GM12878 (cell line): ENCODE data around the gene NCAPD3. TPM values are rescaled to one million over a fixed set of nuclear protein-coding genes. Genes with fewer than 3 reads are reported as not detected.
A peak's percentile ranks its signal among the peaks of the same experiment; 100 is the strongest.

Source experiments
- ATF7 ChIP-seq: fragments of 450-650 bp; IDR thresholded peaks from 2 replicates; pipeline ENCODE4 v1.6.1; 2016; ENCODE audit warnings: low read depth, mild to moderate bottlenecking
- CBX3 ChIP-seq: fragments of 200-600 bp; sonication (generic); IDR thresholded peaks from 2 replicates; pipeline ENCODE4 v1.6.1; 2016; ENCODE audit warnings: low read depth, borderline replicate concordance
- CBX5 ChIP-seq: sonication (generic); IDR thresholded peaks from 2 replicates; pipeline ENCODE4 v1.6.1; 2016; ENCODE audit warnings: low read depth, moderate library complexity, mild to moderate bottlenecking, inconsistent platforms
- EED ChIP-seq: sonication (generic); IDR thresholded peaks from 2 replicates; pipeline ENCODE4 v1.6.1; 2016; ENCODE audit warnings: antibody characterized with exemption, low read depth
- EGR1 ChIP-seq, 2 experiments: IDR thresholded peaks; 1 replicate in 1 of 2; 2 replicates in 1 of 2; pipeline ENCODE4 v1.6.1; 2011 to 2012; ENCODE audit warnings: low read depth in 2 of 2, low read length in 2 of 2, borderline replicate concordance in 1 of 2, mild to moderate bottlenecking in 1 of 2, moderate library complexity in 1 of 2
- FOXK2 ChIP-seq: fragments of 450-650 bp; IDR thresholded peaks from 2 replicates; pipeline ENCODE4 v1.6.1; 2017; ENCODE audit warnings: mild to moderate bottlenecking, moderate library complexity
- GATAD2B ChIP-seq: fragments of 450-650 bp; conservative IDR thresholded peaks from 2 replicates; pipeline ENCODE4 v1.6.1; 2017; ENCODE audit warnings: low read depth, mild to moderate bottlenecking, moderate library complexity
- HDGF ChIP-seq: fragments of 450-650 bp; IDR thresholded peaks from 2 replicates; pipeline ENCODE4 v1.6.1; 2016; ENCODE audit warnings: antibody characterized with exemption
- JUNB ChIP-seq: IDR thresholded peaks from 2 replicates; pipeline ENCODE4 v1.6.1; 2016; ENCODE audit warnings: antibody characterized with exemption, mild to moderate bottlenecking
- KAT2A ChIP-seq: conservative IDR thresholded peaks from 2 replicates; pipeline ENCODE4 v1.6.1; 2011; ENCODE audit warnings: low read depth, low read length; ENCODE audit not compliant: control insufficient read depth
- LARP7 ChIP-seq: fragments of 450-650 bp; IDR thresholded peaks from 2 replicates; pipeline ENCODE4 v1.6.1; 2017; ENCODE audit warnings: mild to moderate bottlenecking
- NFXL1 ChIP-seq: fragments of 450-650 bp; IDR thresholded peaks from 2 replicates; pipeline ENCODE4 v1.6.1; 2017; ENCODE audit warnings: antibody characterized with exemption, mild to moderate bottlenecking, borderline replicate concordance
- NFYB ChIP-seq: IDR thresholded peaks from 2 replicates; pipeline ENCODE4 v1.6.1; 2011; ENCODE audit warnings: low read depth, mild to moderate bottlenecking, low read length, improper control_type of control experiment, moderate library complexity; ENCODE audit not compliant: insufficient read depth
- NR2F1 ChIP-seq: fragments of 450-650 bp; conservative IDR thresholded peaks from 2 replicates; pipeline ENCODE4 v1.6.1; 2017; ENCODE audit warnings: mild to moderate bottlenecking
- SMAD5 ChIP-seq: IDR thresholded peaks from 2 replicates; pipeline ENCODE4 v1.6.1; 2016; ENCODE audit warnings: antibody characterized with exemption, low read depth
- SREBF2 ChIP-seq: IDR thresholded peaks from 2 replicates; pipeline ENCODE4 v1.6.1; 2012; ENCODE audit warnings: mild to moderate bottlenecking, low read length
- SRF ChIP-seq, 2 experiments: IDR thresholded peaks; 2 replicates each; pipeline ENCODE4 v1.6.1; 2011; ENCODE audit warnings: low read depth in 2 of 2, low read length in 2 of 2, mild to moderate bottlenecking in 1 of 2, moderate library complexity in 1 of 2
- SUPT20H ChIP-seq: IDR thresholded peaks from 2 replicates; pipeline ENCODE4 v1.6.1; 2011; ENCODE audit warnings: low read depth, mild to moderate bottlenecking, low read length, moderate library complexity, borderline replicate concordance; ENCODE audit not compliant: control insufficient read depth
- TARDBP ChIP-seq: IDR thresholded peaks from 2 replicates; pipeline ENCODE4 v1.6.1; 2016; ENCODE audit warnings: borderline replicate concordance
- ZNF207 ChIP-seq: fragments of 450-650 bp; IDR thresholded peaks from 2 replicates; pipeline ENCODE4 v1.6.1; 2014; ENCODE audit warnings: antibody characterized with exemption, mild to moderate bottlenecking, borderline replicate concordance
- ZNF622 ChIP-seq: fragments of 450-650 bp; IDR thresholded peaks from 2 replicates; pipeline ENCODE4 v1.6.1; 2017; ENCODE audit warnings: mild to moderate bottlenecking, inconsistent platforms
- polyA plus RNA-seq, 11 experiments: library from polyadenylated mRNA; depleted of rRNA in 4 of 11; unstranded in 6 of 11; stranded (reverse) in 5 of 11; fragments of >200 nt; fragmentation: Nextera tagmentation in 4 of 11; fragmentation: Illumina TruSeq in 1 of 11; extraction: Ambion mirVana in 4 of 11; extraction: Trizol in 1 of 11; gene quantifications; 1 replicate in 1 of 11; 2 replicates in 10 of 11; pipeline versions ENCODE4 v1.2.1 to v1.2.3, GENCODE V29; 2011 to 2016; ENCODE audit warnings: inconsistent platforms in 2 of 11, missing spikeins in 2 of 11, low read depth in 1 of 11
- total RNA-seq, 4 experiments: library from RNA; depleted of rRNA in 3 of 4; stranded (reverse); fragments of >200 nt in 3 of 4; fragmentation: Illumina TruSeq in 1 of 4; extraction: Trizol in 1 of 4; gene quantifications; 2 replicates each; pipeline versions ENCODE4 v1.2.1 to v1.2.3, GENCODE V29; 2013 to 2021
- TF ChIP-seq, protein P1 (sequence below), 3 experiments: IDR thresholded peaks in 2 of 3; conservative IDR thresholded peaks in 1 of 3; 2 replicates each; pipeline ENCODE4 v1.5.1; 2011; ENCODE audit warnings: low read depth in 3 of 3, low read length in 3 of 3, mild to moderate bottlenecking in 3 of 3, control low read depth in 2 of 3, moderate library complexity in 2 of 3, inconsistent platforms in 1 of 3, mixed read lengths in 1 of 3; ENCODE audit not compliant: control insufficient read depth in 2 of 3, insufficient read depth in 1 of 3; ENCODE audit errors: extremely low read depth in 1 of 3
- TF ChIP-seq, protein P2 (sequence below): fragments of 450-650 bp; IDR thresholded peaks from 2 replicates; pipeline ENCODE4 v1.6.1; 2017; ENCODE audit warnings: borderline replicate concordance
- TF ChIP-seq, protein P3 (sequence below): IDR thresholded peaks from 2 replicates; pipeline ENCODE4 v1.6.1; 2011; ENCODE audit warnings: mild to moderate bottlenecking, low read depth, low read length, moderate library complexity; ENCODE audit not compliant: insufficient replicate concordance
- TF ChIP-seq, protein P4 (sequence below): fragments of 450-650 bp; IDR thresholded peaks from 2 replicates; pipeline ENCODE4 v1.6.1; 2017; ENCODE audit warnings: mild to moderate bottlenecking

The NCAPD3 gene
- total and polyA plus RNA-seq, 10 of the 15 experiments (the other 5 are each of a cell fraction or from before 2014, with no cell fraction given) = 14.9 to 58.2 (median 48.2) TPM

DNA sequence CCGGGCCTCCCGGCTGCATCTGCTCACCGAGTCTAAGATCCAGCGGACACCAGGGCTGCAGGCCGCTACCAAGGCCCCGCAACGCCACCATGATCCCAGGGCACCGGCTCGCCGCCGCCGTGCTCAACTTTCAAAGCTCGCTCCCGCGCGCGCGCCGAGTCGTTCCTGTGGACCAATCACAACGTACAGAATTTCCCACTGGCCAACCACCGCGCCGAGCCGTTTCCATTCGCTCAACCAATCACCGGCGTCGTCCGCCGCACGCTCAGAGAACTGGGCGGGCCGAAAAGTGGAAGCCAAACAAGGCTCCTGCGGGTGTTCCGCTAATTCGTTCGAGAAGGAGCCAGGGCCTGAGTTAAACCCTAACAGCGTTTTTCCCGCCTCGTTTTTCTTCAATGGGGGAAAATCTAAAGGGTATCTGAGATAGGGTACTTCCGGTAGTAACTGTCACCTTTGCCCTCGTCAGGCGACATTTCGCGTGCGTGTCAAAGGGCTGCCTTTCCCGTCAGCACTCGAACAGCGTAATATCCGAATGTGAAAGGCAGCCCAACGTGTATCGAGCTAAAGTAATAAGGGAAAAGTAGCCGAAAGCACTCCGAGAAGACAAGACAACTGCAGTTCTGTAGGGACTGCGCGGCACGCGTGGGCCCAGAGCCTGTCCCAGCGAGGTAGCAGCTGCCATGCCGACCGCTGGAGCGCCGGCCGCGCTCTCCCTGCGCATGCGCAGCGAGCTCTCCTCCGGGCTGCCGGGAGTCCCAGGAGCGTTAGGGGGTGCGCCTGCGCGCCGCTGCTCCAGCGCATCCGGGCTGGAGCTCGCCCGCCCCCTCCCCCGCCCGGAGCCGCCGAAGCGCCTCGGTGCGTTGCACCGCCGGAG lies at the start of gene NCAPD3, which contains the start of gene VPS26B (continued):
- TF ChIP-seq SUPT20H (no peak), ZNF207 (peak; percentile 17; the same call in 1 of the 2 replicates), ZNF622 (no peak), TARDBP (no peak; the same call in 1 of the 2 replicates), KAT2A (no peak), NFXL1 (no peak), EED (no peak), FOXK2 (no peak), ATF7 (no peak), JUNB (no peak), NR2F1 (peak; percentile 97), SREBF2 (no peak), EGR1 (IDR thresholded peaks at IDR 0.05; ENCODE audit: borderline replicate concordance in 1 of 2, low read depth in 2 of 2, low read length in 2 of 2) (peak in 1 of 2 experiments; percentile 61; a peak in 1 of 3 replicates), SMAD5 (peak; percentile 4; the same call in 1 of the 2 replicates), SRF (IDR thresholded peaks at IDR 0.05; ENCODE audit: low read depth in 2 of 2, low read length in 2 of 2) (peak; percentile 59 to 78; a peak in 2 of 4 replicates), HDGF (no peak; the same call in 1 of the 2 replicates), CBX5 (no peak), LARP7 (no peak), CBX3 (no peak), NFYB (peak; percentile 95), GATAD2B (no peak)
- TF ChIP-seq, protein P1, sequence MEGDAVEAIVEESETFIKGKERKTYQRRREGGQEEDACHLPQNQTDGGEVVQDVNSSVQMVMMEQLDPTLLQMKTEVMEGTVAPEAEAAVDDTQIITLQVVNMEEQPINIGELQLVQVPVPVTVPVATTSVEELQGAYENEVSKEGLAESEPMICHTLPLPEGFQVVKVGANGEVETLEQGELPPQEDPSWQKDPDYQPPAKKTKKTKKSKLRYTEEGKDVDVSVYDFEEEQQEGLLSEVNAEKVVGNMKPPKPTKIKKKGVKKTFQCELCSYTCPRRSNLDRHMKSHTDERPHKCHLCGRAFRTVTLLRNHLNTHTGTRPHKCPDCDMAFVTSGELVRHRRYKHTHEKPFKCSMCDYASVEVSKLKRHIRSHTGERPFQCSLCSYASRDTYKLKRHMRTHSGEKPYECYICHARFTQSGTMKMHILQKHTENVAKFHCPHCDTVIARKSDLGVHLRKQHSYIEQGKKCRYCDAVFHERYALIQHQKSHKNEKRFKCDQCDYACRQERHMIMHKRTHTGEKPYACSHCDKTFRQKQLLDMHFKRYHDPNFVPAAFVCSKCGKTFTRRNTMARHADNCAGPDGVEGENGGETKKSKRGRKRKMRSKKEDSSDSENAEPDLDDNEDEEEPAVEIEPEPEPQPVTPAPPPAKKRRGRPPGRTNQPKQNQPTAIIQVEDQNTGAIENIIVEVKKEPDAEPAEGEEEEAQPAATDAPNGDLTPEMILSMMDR (IDR thresholded peaks at IDR 0.05 in 2 of 3, conservative IDR thresholded peaks at IDR 0.05 in 1 of 3; ENCODE audit: control insufficient read depth in 2 of 3, extremely low read depth in 1 of 3, insufficient read depth in 1 of 3, low read depth in 3 of 3, low read length in 3 of 3) = no peak
- TF ChIP-seq, protein P2, sequence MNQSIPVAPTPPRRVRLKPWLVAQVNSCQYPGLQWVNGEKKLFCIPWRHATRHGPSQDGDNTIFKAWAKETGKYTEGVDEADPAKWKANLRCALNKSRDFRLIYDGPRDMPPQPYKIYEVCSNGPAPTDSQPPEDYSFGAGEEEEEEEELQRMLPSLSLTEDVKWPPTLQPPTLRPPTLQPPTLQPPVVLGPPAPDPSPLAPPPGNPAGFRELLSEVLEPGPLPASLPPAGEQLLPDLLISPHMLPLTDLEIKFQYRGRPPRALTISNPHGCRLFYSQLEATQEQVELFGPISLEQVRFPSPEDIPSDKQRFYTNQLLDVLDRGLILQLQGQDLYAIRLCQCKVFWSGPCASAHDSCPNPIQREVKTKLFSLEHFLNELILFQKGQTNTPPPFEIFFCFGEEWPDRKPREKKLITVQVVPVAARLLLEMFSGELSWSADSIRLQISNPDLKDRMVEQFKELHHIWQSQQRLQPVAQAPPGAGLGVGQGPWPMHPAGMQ = no peak
- TF ChIP-seq, protein P3, sequence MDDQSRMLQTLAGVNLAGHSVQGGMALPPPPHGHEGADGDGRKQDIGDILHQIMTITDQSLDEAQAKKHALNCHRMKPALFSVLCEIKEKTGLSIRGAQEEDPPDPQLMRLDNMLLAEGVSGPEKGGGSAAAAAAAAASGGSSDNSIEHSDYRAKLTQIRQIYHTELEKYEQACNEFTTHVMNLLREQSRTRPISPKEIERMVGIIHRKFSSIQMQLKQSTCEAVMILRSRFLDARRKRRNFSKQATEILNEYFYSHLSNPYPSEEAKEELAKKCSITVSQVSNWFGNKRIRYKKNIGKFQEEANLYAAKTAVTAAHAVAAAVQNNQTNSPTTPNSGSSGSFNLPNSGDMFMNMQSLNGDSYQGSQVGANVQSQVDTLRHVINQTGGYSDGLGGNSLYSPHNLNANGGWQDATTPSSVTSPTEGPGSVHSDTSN = peak; percentile 2
- TF ChIP-seq, protein P4, sequence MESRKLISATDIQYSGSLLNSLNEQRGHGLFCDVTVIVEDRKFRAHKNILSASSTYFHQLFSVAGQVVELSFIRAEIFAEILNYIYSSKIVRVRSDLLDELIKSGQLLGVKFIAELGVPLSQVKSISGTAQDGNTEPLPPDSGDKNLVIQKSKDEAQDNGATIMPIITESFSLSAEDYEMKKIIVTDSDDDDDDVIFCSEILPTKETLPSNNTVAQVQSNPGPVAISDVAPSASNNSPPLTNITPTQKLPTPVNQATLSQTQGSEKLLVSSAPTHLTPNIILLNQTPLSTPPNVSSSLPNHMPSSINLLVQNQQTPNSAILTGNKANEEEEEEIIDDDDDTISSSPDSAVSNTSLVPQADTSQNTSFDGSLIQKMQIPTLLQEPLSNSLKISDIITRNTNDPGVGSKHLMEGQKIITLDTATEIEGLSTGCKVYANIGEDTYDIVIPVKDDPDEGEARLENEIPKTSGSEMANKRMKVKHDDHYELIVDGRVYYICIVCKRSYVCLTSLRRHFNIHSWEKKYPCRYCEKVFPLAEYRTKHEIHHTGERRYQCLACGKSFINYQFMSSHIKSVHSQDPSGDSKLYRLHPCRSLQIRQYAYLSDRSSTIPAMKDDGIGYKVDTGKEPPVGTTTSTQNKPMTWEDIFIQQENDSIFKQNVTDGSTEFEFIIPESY = no peak
